OCI-LY1 (cell line): ENCODE measurements around the gene MARK3.

Experiments
- H2AFZ ChIP-seq: fragments of 200-600 bp; sonication (generic), shearing (Covaris generic); 2 replicates; pipeline ENCODE4 v1.6.0; 2014; ENCODE audit warnings: antibody characterized with exemption, mild to moderate bottlenecking, low read length
- H3F3A ChIP-seq: fragments of 200-600 bp; sonication (generic), shearing (Covaris generic); 2 replicates; pipeline ENCODE4 v1.6.0; 2014; ENCODE audit warnings: mild to moderate bottlenecking, antibody characterized with exemption, low read length, moderate library complexity; ENCODE audit not compliant: insufficient read depth
- H3K27ac ChIP-seq: fragments of 200-600 bp; sonication (generic); 2 replicates; pipeline ENCODE4 v1.5.1; 2014; ENCODE audit warnings: low read length, mixed run types, mild to moderate bottlenecking, low read depth; ENCODE audit not compliant: poor library complexity, severe bottlenecking
- H3K27me3 ChIP-seq: fragments of 200-600 bp; sonication (generic); 2 replicates; pipeline ENCODE4 v1.6.0; 2014; ENCODE audit warnings: antibody characterized with exemption, mild to moderate bottlenecking, low read length, moderate library complexity; ENCODE audit not compliant: insufficient read depth
- H3K36me3 ChIP-seq: fragments of 200-600 bp; sonication (generic); 2 replicates; pipeline ENCODE4 v1.6.1; 2014; ENCODE audit warnings: mild to moderate bottlenecking, antibody characterized with exemption, low read length, moderate library complexity, mixed read lengths; ENCODE audit not compliant: insufficient read depth
- H3K4me1 ChIP-seq: fragments of 200-600 bp; sonication (generic); 2 replicates; pipeline ENCODE4 v1.5.1; 2014; ENCODE audit warnings: mild to moderate bottlenecking, low read length, moderate library complexity; ENCODE audit not compliant: insufficient read depth, severe bottlenecking
- H3K4me2 ChIP-seq: fragments of 200-600 bp; sonication (generic), shearing (Covaris generic); 2 replicates; pipeline ENCODE4 v1.6.1; 2014; ENCODE audit warnings: low read length
- H3K4me3 ChIP-seq: fragments of 200-600 bp; sonication (generic); 2 replicates; pipeline ENCODE4 v1.5.1; 2014; ENCODE audit warnings: low read length, low read depth, mild to moderate bottlenecking, mixed read lengths; ENCODE audit not compliant: poor library complexity, severe bottlenecking
- H3K79me2 ChIP-seq: fragments of 200-600 bp; shearing (Covaris generic); 2 replicates; pipeline ENCODE4 v1.6.1; 2016; ENCODE audit warnings: mixed run types, low read length, mixed read lengths; ENCODE audit not compliant: insufficient read depth
- H3K9ac ChIP-seq: fragments of 200-600 bp; sonication (generic), shearing (Covaris generic); 2 replicates; pipeline ENCODE4 v1.6.1; 2014; ENCODE audit warnings: mild to moderate bottlenecking, low read length, mixed read lengths
- H3K9me2 ChIP-seq: fragments of 200-600 bp; sonication (generic), shearing (Covaris generic); 2 replicates; pipeline ENCODE4 v1.6.1; 2014; ENCODE audit warnings: low read depth, mild to moderate bottlenecking, low read length, mixed read lengths
- H3K9me3 ChIP-seq: fragments of 200-600 bp; shearing (Covaris generic); 2 replicates; pipeline ENCODE4 v1.6.1; 2014; ENCODE audit warnings: low read length, mixed read lengths
- H4K20me1 ChIP-seq: fragments of 200-600 bp; sonication (generic), shearing (Covaris generic); 2 replicates; pipeline ENCODE4 v1.6.0; 2016; ENCODE audit warnings: mild to moderate bottlenecking, low read length; ENCODE audit not compliant: insufficient read depth
- CTCF ChIP-seq: fragments of 200-600 bp; sonication (generic), shearing (Covaris generic); IDR thresholded peaks from 2 replicates; pipeline ENCODE4 v1.5.1; 2017; ENCODE audit warnings: mild to moderate bottlenecking, antibody characterized with exemption, low read length, moderate library complexity, mixed read lengths
- EZH2 ChIP-seq: fragments of 200-600 bp; sonication (generic), shearing (Covaris generic); IDR thresholded peaks from 2 replicates; pipeline ENCODE4 v1.8.0; 2017; ENCODE audit warnings: borderline replicate concordance, mixed run types, mild to moderate bottlenecking, antibody characterized with exemption, low read length, moderate library complexity, mixed read lengths

Gene MARK3

GRCh38 chr14:103421556-103421955 lies 36.3 kb downstream of the MARK3 start:
- no peak overlapping the region for H3K27ac ChIP-seq
- TF ChIP-seq CTCF (no peak), EZH2 (no peak)

GRCh38 chr14:103423050-103423461 lies 37.8 kb downstream of the MARK3 start:
- H3K9me3 ChIP-seq, result no peaks in the 10 kb centered on the region
- H3K4me3 ChIP-seq, result no peak overlapping the region
- no peak overlapping the region for H3K4me2 ChIP-seq
- TF ChIP-seq EZH2 (no peak), CTCF (no peak)
- H3K4me1 ChIP-seq, result no peaks in the 10 kb centered on the region
- H4K20me1 ChIP-seq, result no peaks in the 10 kb centered on the region
- peaks cover 17% of the 10 kb centered on the region; the same call in 1 of the 2 replicates for H3K36me3 ChIP-seq
- H3K79me2 ChIP-seq, result no peaks in the 10 kb centered on the region; the same call in 1 of the 2 replicates
- H3K27me3 ChIP-seq, result no peaks in the 10 kb centered on the region
- no peaks in the 10 kb centered on the region for H3F3A ChIP-seq
- no peak overlapping the region for H3K27ac ChIP-seq
- no peak overlapping the region for H2AFZ ChIP-seq
- H3K9me2 ChIP-seq, result no peaks in the 10 kb centered on the region
- no peak overlapping the region for H3K9ac ChIP-seq

More at GRCh38 chr14:103421556-103421955, 36.3 kb downstream of the MARK3 start:
- Histone ChIP-seq H3F3A (no peaks in the 10 kb centered on the region), H3K4me2 (no peak overlapping the region), H2AFZ (no peak overlapping the region), H3K9me2 (no peaks in the 10 kb centered on the region), H3K4me3 (no peak overlapping the region), H4K20me1 (no peaks in the 10 kb centered on the region), H3K9ac (no peak overlapping the region), H3K79me2 (no peaks in the 10 kb centered on the region; the same call in 1 of the 2 replicates), H3K9me3 (no peaks in the 10 kb centered on the region), H3K4me1 (no peaks in the 10 kb centered on the region), H3K27me3 (no peaks in the 10 kb centered on the region), H3K36me3 (peaks cover 23% of the 10 kb centered on the region; the same call in 1 of the 2 replicates)

- H3K36me3 ChIP-seq, result peaks cover 22% of the 10 kb centered on the region; the same call in 1 of the 2 replicates
- H3K4me1 ChIP-seq, result peaks cover 8% of the 10 kb centered on the region
- TF ChIP-seq EZH2 (no peak), CTCF (no peak)
- H3K9ac ChIP-seq, result no peak overlapping the region
- H2AFZ ChIP-seq, result no peak overlapping the region
- no peaks in the 10 kb centered on the region for H3F3A ChIP-seq
- no peaks in the 10 kb centered on the region for H3K27me3 ChIP-seq
- H3K9me2 ChIP-seq, result no peaks in the 10 kb centered on the region
- no peak overlapping the region for H3K27ac ChIP-seq
- H3K9me3 ChIP-seq, result no peaks in the 10 kb centered on the region
- H3K4me2 ChIP-seq, result no peak overlapping the region
- H3K79me2 ChIP-seq, result peaks cover 6% of the 10 kb centered on the region; the same call in 1 of the 2 replicates
- no peaks in the 10 kb centered on the region for H4K20me1 ChIP-seq
- H3K4me3 ChIP-seq, result no peak overlapping the region
These were observed 42.5 kb downstream of the MARK3 start for GRCh38 chr14:103427485-103428443.
